Fibroblast of lung (primary cell): ENCODE data around the gene KRTDAP. TPM values are rescaled to one million over a fixed set of nuclear protein-coding genes. Genes with fewer than 3 reads are reported as not detected.

Experiments
- DNase-seq, 2 donors: peaks; one replicate each; pipeline versions ENCODE4 v3.0.0 to v3.0.0-alpha.2; 2010; ENCODE audit warnings: low read depth in 2 of 2
- H2AFZ ChIP-seq: 2 replicates; pipeline ENCODE4 v1.5.1; 2012; ENCODE audit warnings: low read length, control low read depth, inconsistent platforms
- H3K27ac ChIP-seq: 2 replicates; pipeline ENCODE4 v1.5.1; 2011; ENCODE audit warnings: low read length, control low read depth; ENCODE audit not compliant: insufficient read depth
- H3K27me3 ChIP-seq: 2 replicates; pipeline ENCODE4 v1.5.1; 2011; ENCODE audit warnings: mild to moderate bottlenecking, low read length; ENCODE audit not compliant: control insufficient read depth, insufficient read depth
- H3K36me3 ChIP-seq: 2 replicates; pipeline ENCODE4 v1.5.1; 2011; ENCODE audit warnings: low read length; ENCODE audit not compliant: control insufficient read depth, insufficient read depth
- H3K4me1 ChIP-seq: 2 replicates; pipeline ENCODE4 v1.5.1; 2011; ENCODE audit warnings: low read length; ENCODE audit not compliant: control insufficient read depth, insufficient read depth; ENCODE audit errors: extremely low read depth
- H3K4me2 ChIP-seq: 2 replicates; pipeline ENCODE4 v1.5.1; 2011; ENCODE audit warnings: low read length, control low read depth; ENCODE audit not compliant: insufficient read depth; ENCODE audit errors: extremely low read depth
- H3K4me3 ChIP-seq, 4 experiments: fragments of 200-600 bp in 1 of 4; sonication (generic) in 1 of 4; replicated peaks in 1 of 4; 2 replicates each; pipeline ENCODE4 v1.5.1; 2011 to 2016; ENCODE audit warnings: low read length in 4 of 4, low read depth in 3 of 4, mild to moderate bottlenecking in 3 of 4, control low read depth in 2 of 4, inconsistent platforms in 1 of 4, mixed read lengths in 1 of 4; ENCODE audit not compliant: insufficient read depth in 1 of 4; ENCODE audit errors: control extremely low read depth in 1 of 4
- H3K79me2 ChIP-seq: 2 replicates; pipeline ENCODE4 v1.5.1; 2012; ENCODE audit warnings: mild to moderate bottlenecking, low read length, inconsistent platforms; ENCODE audit not compliant: control insufficient read depth, insufficient read depth
- H3K9ac ChIP-seq: 2 replicates; pipeline ENCODE4 v1.5.1; 2011; ENCODE audit warnings: mild to moderate bottlenecking, low read length, control low read depth; ENCODE audit not compliant: insufficient read depth
- H3K9me3 ChIP-seq: 2 replicates; pipeline ENCODE4 v1.5.1; 2012; ENCODE audit warnings: low read depth, low read length; ENCODE audit not compliant: control insufficient read depth, insufficient read depth
- H4K20me1 ChIP-seq: 2 replicates; pipeline ENCODE4 v1.5.1; 2011; ENCODE audit warnings: low read length; ENCODE audit not compliant: control insufficient read depth, insufficient read depth; ENCODE audit errors: extremely low read depth
- CTCF ChIP-seq, 2 donors: IDR thresholded peaks in 1 of 2; conservative IDR thresholded peaks in 1 of 2; 1 replicate in 1 of 2; 2 replicates in 1 of 2; pipeline ENCODE4 v1.5.1; 2011 to 2012; ENCODE audit warnings: low read length in 2 of 2, control low read depth in 1 of 2, inconsistent platforms in 1 of 2, low read depth in 1 of 2, mild to moderate bottlenecking in 1 of 2
- EZH2 ChIP-seq: IDR thresholded peaks from 2 replicates; pipeline ENCODE4 v1.5.1; 2012; ENCODE audit warnings: low read length, control low read depth, mild to moderate bottlenecking; ENCODE audit errors: missing control alignments
- polyA plus RNA-seq, 2 donors: library from polyadenylated mRNA; depleted of rRNA in 1 of 2; stranded (reverse) in 1 of 2; unstranded in 1 of 2; fragments of >200 nt; gene quantifications; 2 replicates each; pipeline ENCODE4 v1.2.1, GENCODE V29; 2011 to 2012; ENCODE audit warnings: missing spikeins in 1 of 2
- total RNA-seq: library from RNA; depleted of rRNA; stranded (reverse); fragments of >200 nt; gene quantifications from 2 replicates; pipeline ENCODE4 v1.2.1, GENCODE V29; 2014

The KRTDAP gene
- total and polyA plus RNA-seq, 2 donors (not counting 1 experiment from before 2014, with no cell fraction given), result not detected

- no peaks in the 10 kb centered on the region for H4K20me1 ChIP-seq
- H3K9ac ChIP-seq, result no peak overlapping the region
- no peaks in the 10 kb centered on the region for H3K36me3 ChIP-seq
- no peaks in the 10 kb centered on the region for H3K79me2 ChIP-seq
- H3K27ac ChIP-seq, result no peak overlapping the region
- TF ChIP-seq CTCF (conservative IDR thresholded peaks at IDR 0.05 in 1 of 2, IDR thresholded peaks at IDR 0.05 in 1 of 2; ENCODE audit: low read depth in 1 of 2, low read length in 2 of 2), result no peak
- TF ChIP-seq EZH2, result no peak
- H3K4me3 ChIP-seq, result no peak overlapping the region
- H3K4me2 ChIP-seq, result no peak overlapping the region
- no peak for DNase-seq
- peaks cover 3% of the 10 kb centered on the region for H3K27me3 ChIP-seq
- H3K9me3 ChIP-seq, result no peaks in the 10 kb centered on the region
- no peak overlapping the region for H2AFZ ChIP-seq
- no peaks in the 10 kb centered on the region for H3K4me1 ChIP-seq
Observed at GRCh38 chr19:35454663-35455062, 35.6 kb downstream of the KRTDAP start.

DNA sequence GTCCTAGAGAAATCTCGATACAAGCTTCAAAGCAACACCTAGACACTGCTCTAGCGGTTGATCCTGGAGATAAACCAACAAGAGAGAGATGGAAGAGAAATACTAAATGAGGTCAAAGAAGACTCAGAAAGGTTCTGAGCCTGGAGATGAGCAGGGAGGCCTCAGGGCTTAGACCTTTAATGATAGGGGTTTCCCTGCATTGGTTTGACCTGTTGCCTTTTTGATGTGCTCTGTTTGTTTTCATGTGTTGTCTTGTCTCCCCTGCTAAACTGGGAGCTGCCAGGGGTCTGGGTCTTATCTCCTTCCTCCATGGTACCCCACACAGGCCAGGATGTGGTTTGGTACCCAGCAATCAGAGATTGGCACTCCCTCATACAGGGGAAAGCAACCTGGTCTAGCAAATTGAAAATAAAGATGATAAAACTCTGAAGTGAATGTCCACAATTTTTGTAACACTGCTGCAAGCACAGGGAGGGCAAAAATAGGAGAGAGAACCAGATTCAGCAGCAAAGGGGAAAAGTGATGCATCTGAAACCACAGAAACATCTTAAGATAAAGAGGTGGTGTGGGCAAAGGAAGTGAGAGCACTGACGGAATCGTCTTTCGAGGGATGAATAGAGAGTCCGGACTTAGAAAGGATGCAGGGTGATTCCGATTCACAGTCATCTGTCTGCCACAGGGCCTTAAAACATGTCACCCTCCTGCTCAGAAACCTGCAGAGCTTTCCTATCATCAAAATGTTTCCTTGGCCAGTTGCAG lies 38.7 kb downstream of the KRTDAP start:
- Histone ChIP-seq H3K36me3 (no peaks in the 10 kb centered on the region), H3K9me3 (no peaks in the 10 kb centered on the region), H4K20me1 (no peaks in the 10 kb centered on the region), H2AFZ (no peak overlapping the region), H3K9ac (no peak overlapping the region), H3K4me3 (no peak overlapping the region), H3K4me2 (no peak overlapping the region), H3K79me2 (no peaks in the 10 kb centered on the region), H3K4me1 (no peaks in the 10 kb centered on the region), H3K27me3 (peaks cover 5% of the 10 kb centered on the region), H3K27ac (no peak overlapping the region)
- TF ChIP-seq CTCF (conservative IDR thresholded peaks at IDR 0.05 in 1 of 2, IDR thresholded peaks at IDR 0.05 in 1 of 2; ENCODE audit: low read depth in 1 of 2, low read length in 2 of 2), result no peak
- no peak for TF ChIP-seq EZH2
- no peak for DNase-seq

GRCh38 chr19:35449359-35450043 lies 40.8 kb downstream of the KRTDAP start:
- no peaks in the 10 kb centered on the region for H4K20me1 ChIP-seq
- H3K79me2 ChIP-seq, result no peaks in the 10 kb centered on the region
- H3K9me3 ChIP-seq, result no peaks in the 10 kb centered on the region
- no peak overlapping the region for H3K27ac ChIP-seq
- no peak overlapping the region for H3K4me3 ChIP-seq
- no peaks in the 10 kb centered on the region for H3K4me1 ChIP-seq
- no peak overlapping the region for H3K4me2 ChIP-seq
- no peak overlapping the region for H3K9ac ChIP-seq
- peaks cover 8% of the 10 kb centered on the region for H3K27me3 ChIP-seq
- no peaks in the 10 kb centered on the region for H3K36me3 ChIP-seq
- no peak for TF ChIP-seq CTCF (conservative IDR thresholded peaks at IDR 0.05 in 1 of 2, IDR thresholded peaks at IDR 0.05 in 1 of 2; ENCODE audit: low read depth in 1 of 2, low read length in 2 of 2)
- TF ChIP-seq EZH2, result no peak
- no peak overlapping the region for H2AFZ ChIP-seq
- DNase-seq, result no peak
